AML-193 (cell line): ENCODE results near the gene CALN1.
A peak's percentile ranks its signal among the peaks of the same experiment; 100 is the strongest.

Source experiments
- DNase-seq, 2 experiments: peaks; one replicate each; lab custom pipeline; 2025; lab: John Stamatoyannopoulos, UW

The CALN1 gene

DNA sequence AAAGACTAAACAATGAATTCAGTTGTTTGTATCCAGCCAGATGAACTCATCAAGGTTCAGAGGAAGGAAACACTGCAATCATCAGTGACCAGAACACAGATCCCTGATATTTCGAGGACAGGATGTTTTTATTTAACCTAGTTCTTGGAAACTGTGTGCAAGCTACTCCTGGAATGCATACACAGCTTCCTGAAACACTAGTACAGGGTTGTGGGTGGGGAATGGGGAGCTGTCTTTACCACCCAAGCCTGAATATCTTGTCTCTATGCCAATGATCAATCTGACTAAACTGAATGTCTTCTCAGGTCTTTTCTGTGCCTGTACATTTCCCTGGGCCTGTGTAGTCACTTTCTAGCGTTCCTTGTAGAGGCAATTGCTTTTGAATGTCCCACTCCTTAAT is 374.6 kb downstream of the CALN1 start:
- no peak for DNase-seq

DNA sequence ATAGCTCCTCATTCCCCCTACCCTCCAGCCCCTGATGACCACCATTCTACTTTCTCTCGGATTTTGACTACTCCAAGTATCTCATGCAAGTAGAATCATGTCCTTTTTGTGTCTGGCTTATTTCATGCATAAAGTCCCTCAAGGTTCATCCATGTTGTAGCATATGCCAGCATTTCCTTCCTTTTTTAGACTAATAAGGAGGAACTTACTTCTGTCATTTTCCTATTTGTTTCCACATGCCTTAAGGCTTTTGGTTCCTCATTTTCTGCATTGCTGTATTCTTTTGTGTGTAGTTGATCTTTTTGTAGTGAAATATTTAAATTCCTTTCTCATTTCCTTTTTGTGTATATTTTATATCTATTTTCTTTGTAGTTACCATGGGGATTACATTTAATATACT is 376.9 kb downstream of the CALN1 start:
- DNase-seq = peak; percentile 3 to 10

DNA sequence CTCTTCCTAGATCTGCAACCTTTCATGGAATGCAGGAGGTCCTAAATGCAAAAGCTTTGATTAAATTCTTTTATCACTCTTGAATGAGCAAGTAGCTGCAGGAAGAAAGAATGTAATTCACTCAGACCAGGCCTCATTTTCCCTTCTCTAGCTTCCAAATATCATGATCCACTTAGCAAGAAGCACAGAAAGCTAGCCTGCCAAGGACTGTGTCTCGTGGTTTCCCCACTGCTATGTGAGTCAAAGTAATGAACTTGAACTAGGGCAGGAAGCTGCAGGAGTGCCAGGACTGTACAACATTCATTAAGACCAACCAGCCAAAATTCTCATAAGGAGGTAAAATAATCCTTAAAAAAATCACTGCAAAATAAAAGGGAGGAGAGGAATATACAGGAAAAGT is 379.2 kb downstream of the CALN1 start:
- DNase-seq = no peak

DNA sequence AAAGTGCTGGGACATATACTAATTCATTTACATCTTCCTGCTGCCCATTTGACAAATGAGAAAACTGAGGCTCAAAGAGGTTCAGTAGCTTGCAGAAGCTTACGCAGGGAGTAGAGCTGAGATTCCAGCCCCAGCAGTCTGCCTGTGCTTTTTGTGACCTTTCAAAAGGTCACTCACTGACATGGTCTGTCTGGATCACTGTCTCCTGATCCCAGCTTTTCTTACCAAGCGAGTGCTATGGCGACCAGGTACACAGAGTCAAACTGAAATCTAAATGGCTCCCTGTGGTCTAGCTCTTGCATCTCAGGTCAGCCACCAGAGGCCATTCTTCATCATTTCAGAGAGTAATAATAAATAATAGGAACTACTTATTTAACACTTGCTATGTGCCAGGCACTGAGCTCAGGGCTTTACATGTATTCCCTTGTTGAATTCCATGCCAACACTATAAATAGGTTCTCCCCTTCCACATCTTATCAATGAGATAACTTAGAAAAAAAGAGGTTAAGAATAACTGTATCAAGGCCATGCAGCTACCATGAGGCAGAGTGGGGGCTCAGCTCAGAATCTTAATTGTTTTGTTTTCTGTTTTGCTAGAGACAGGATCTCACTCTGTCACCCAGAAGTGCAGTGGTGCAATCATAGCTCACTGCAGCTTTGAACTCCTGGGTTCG is 381.0 kb downstream of the CALN1 start:
- no peak for DNase-seq

DNA sequence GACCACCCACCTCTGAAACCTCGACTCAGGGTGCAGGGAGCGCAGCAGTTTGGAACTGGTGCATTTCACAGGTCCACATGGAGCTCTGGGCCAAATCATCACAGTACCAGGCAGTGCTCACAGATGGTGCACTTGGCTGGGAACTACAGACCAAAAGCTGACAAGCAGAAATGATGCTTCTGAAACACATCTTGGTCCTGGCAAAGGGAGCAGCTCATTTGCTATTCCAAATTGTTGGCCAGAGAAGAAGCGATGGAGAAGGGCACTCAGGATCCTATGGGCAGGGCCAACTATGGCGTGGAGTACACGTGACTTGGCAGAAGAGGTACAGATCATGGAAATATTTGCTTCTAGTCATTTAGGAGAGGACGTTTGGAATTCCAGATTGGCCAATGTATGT is 383.9 kb downstream of the CALN1 start:
- no peak for DNase-seq

DNA sequence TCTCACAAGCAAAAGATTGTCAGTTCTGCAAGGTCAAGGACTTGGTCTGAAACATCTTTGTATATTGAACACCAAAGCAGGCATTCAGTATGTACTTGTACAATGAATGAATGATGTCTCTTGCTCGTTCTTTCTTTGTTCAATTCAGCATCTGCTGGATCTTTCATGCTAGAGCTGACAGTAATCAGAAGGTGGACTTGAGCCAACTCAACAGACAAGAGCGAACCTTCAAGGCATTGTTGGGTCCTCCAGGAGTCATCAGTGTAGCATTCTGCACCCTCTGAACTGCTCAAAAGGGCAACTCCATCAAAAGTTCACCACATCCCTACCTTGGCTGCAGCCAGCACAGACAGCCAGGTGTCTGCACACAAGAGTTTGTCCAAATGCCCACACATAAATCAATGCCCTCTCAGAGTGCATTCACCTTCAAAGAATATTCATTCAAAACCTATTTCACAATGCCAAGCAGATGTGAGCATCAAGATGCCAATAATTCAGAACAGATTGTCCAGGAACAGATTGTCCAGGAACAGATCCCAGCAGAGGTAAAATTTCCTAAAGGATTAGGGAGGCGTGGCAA is 386.7 kb downstream of the CALN1 start:
- no peak for DNase-seq

DNA sequence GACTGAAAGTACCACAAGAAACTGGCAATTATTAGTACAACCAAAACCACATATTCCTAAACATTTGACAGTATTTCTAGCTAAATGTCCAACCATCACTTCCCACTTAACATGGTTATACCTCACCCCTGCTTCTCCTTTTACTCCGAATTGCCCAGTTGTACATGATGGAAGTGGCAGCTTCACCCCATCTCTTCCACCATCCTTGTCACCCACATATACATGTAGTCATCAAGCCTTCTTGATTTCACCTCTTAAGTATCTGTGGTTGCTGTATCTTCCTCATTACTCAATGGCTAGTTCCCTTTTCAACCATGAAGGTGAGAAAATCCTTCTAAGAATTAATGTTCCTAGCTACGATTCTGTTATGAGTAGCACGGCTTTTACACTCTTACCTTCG is 388.2 kb downstream of the CALN1 start:
- no peak for DNase-seq

DNA sequence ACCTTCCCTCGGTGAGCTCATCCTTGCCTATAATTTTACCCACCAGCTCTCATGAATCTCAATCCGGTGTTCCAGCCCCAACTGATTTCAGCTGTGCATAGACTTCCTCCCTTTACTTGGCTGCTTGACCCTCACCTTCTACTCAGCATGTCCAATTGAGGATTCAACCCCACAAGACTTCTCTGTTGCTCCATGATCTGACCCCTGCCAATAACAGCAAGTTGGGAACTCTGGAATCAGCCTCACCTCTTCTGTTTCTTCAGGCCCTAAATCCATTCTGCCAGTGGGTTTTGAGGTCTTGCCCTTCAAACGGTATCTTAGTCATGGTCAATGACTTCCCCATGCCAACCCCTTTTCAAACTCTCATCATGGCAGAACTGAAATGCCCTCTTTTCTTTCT is 390.4 kb downstream of the CALN1 start:
- no peak for DNase-seq

DNA sequence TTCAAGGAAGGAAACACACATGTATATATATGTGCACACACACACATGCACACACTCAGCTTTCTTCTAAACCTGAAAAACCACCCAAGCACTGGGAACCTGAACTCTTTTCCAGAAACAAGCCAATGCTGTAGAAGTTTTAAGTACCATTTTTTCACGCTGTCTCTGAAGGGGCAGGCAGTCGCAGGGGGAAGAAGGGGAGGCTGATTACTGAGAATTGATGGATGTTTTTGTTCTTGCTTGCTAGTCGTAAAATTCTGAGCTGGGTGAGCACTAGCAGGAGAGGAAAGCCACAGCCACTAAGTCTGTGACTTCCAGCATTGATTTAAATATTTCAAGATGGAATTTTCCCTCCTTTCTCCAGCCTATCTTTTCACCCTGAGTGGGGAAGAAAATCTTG is 391.8 kb downstream of the CALN1 start:
- DNase-seq = no peak

DNA sequence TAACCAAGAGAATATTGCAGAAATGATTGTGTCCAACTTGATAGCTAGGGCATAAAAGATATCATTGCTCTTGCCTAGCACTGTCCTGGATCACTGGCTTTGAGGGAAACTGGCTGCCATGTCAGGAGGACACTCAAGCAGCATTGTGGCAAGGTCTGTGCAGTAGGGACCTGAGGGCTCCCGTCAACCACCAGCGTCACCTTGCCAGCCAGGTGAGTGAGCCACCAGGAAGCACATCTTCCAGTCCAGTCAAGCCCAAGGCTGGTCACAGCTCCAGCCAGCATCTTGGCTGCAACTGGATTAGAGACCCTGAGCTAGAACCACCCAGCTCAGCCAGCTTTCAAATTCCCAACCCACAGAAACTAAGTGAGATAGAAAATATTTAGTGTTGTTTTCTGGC is 392.7 kb downstream of the CALN1 start:
- no peak for DNase-seq

DNA sequence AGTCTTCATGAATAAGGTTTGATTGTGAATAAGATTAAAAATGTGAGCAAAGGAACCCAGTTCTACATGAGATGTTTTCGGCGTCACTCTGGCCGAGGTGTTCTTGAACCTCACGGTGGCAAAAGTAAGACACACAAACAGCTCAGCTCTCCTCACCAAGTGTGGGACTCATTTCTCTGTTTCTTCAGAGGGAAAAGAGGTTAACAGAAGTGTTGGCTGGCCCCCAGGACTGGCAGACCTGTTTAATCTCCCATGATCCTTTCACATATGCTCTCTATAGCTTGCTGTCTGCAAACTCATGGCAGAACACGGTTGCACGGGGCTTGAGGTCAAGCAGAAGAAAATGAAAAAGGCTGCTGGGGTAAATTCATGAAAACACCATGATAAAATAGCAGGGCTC is 394.4 kb downstream of the CALN1 start:
- no peak for DNase-seq

DNA sequence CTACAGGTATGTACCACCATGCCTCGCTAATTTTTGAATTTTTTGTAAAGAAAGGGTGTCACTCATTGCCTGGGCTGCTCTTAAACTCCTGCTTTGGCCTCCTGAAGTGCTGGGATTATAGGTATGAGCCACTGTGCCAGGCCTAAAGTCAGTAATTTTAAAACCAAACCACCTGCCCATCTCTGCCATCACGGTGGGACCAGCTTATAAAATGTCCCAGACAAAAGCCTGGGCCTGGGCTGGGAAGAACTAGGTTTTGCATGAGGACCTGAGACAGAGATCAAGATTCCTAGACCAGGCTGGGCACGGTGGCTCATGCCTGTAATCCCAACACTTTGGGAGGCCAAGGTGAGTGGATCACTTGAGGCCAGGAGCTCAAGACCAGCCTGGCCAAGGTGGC is 395.6 kb downstream of the CALN1 start:
- DNase-seq = no peak

DNA sequence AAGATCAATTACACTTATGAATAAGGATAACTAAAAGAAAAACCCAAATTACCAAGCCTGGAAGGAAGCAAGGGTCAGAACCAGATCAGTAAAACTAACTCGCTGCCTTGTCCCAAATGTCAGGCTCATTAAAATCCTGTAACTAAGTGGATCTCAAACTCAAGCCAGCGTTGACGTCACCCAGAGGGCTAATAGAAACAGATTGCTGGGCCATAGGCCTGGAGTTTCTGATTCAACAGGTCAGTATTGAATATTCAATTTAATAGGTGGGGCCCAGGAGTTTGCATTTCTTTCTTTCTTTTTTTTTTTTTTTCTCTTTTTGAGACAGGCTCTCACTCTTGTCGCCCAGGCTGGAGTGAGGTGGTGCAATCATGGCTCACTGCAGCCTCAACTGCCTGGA is 397.0 kb downstream of the CALN1 start:
- DNase-seq = no peak

DNA sequence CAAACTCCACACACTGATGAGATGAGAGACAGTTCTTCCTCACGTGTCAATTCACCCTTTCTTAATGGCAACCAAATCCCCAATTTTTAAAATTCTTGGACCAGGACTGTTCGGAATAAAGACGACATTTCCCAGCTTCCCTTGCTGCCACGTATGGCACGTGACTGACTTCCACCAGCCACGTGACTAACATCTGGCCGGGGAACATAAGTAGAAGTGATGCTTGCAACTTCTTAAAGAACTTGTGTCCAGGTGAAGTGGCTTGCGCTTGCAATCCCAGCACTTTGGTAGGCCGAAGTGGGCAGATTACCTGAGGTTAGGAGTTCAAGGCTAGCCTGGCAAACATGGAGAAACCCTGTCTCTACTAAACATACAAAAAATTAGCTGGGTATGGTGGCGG is 405.1 kb downstream of the CALN1 start:
- DNase-seq = no peak

DNA sequence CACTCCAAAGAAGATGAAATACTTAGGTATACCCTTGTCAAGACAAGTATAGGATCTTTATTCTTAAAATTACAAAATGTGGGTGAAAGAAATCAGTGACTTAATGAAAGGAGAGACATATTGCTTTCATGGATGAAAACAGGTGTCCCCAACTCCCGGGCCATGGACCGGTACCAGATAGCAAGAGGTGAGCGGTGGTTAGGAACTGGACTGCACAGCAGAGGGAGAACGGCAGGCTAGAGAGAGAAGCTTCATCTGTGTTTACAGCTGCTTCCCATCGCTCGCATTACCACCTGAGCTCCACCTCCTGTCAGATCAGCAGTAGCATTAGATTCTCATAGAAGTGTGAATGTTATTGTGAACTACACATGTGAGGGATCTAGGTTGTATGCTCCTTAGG is 408.9 kb downstream of the CALN1 start:
- no peak for DNase-seq

DNA sequence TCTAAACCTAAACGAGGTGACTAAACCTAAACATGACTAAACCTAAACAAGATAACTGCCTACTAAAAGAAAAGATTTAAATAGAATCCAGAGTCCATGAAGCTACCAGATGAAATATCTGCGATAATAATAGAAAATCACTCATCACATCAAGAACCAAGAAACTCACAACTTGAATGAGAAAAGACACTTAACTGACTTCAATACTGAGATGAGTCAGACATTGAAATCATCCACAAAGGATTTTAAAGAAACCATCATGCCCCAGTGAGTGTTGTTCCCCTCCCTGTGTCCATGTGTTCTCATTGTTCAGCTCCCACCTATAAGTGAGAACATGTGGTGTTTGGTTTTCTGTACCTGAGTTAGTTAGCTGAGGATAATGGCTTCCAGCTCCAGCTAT is 416.0 kb downstream of the CALN1 start:
- DNase-seq = no peak

DNA sequence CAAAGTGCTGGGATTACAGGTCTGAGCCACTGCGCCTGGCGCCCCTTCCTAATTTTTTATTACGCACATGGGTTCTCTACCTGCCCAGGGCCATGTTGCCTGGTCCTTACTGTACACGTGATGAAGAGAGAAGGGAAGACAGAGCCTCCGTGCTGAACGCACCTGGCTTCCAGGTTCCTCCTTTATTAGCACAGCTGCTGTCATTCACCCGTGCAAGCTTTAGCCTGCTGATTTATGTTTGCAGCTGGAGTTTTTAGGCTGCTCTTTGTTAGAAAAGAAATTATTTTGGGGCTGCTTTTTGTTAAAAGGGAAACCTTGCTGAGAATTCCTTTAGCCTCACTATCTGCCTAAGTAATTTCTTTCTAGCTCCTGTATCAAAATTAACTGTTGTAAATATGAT is 417.0 kb downstream of the CALN1 start:
- no peak for DNase-seq

DNA sequence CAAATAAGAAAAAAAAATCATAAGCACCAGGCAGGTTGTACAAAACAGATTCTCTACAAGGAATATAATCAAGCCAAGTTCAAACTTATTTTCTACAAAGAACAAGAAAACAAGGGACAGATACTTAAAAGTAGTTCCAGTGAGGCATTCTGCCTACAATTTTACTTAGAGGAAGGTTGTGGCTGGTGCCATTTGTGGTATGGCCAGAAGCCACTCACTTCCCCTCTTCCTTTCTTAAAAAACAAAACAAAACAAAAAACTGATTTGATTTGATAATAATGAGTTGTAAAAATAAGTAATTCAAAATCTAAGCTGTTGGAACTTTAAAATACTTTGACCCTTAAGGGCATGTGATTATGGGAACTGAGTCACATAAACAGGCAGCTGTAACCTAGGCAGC is 420.6 kb downstream of the CALN1 start:
- DNase-seq = no peak

DNA sequence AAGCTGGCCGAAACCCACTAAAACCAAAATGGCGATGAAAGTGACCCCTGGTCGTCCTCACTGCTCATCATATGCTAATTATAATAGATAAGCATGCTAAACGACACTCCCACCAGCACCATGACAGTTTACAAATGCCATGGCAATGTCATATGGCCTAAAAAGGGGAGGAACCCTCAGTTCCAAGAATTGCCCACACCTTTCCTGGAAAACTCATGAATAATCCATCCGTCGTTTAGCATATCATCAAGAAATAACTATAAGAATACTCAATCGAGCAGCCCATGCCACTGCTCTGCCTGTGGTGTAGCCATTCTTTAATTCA is 422.0 kb downstream of the CALN1 start:
- no peak for DNase-seq

DNA sequence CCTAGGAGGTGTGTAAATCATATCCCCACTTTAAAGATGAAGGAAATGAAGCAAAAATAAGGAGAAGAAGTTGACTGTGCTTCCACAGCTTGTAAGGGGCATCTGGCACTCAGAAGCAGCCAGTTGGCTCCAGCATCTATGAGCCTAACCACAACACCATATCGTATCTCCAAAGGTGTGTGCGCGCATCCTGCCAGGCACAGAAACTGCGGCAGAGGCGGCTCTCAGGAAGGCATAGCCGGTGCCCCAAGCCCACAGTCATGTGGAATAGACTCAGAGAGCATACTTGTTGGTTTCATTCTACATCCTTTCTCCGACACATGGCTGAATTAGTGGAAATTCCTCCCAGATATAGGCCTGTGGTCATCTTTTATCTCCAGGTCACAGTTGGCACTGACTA is 423.9 kb downstream of the CALN1 start:
- no peak for DNase-seq

DNA sequence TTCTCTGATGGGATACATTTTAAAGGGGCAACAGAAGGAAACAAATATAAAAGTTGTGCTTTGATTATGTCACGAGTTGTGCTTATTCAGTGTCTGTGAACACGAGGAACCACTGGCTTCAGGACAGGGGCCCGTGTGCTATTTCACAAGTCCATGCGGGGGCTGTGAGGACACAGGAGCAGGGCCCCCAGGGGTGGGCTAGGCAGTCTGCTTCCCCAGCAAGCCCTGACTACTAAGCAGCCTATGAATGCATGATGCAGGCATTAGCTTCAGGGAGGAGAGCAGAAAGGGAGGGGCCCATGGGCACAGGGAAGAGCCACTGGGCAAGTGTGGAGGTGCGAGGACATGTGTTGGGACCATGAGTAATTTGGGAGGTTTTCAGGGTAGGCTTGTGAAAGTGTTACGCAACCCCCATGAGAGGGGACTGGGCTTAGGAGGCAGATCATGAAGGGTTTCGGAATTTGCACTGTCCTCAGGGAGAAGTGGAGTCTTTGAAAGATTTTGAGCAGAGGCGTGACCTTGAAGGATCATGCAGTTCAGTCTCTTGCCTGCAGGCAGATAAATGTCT is 424.9 kb downstream of the CALN1 start:
- no peak for DNase-seq

DNA sequence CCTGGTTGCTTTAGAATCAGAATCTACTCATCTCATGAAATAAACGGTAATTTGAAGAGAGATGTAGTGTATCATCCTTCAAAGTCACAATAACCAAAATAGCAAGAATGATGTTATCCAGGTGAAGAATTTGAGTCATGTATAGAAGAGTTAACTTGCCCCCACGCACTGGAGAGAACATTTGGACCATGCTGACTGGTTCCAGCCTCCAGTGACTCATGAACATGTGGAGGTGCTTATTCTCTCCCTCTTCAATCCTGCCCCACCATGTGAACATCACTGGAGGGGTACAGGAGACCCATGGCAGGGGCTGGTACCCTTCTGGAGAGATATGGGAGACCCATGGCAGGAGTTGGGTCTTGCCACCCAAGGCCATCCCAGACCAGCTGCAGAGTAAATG is 427.8 kb downstream of the CALN1 start:
- DNase-seq = no peak

DNA sequence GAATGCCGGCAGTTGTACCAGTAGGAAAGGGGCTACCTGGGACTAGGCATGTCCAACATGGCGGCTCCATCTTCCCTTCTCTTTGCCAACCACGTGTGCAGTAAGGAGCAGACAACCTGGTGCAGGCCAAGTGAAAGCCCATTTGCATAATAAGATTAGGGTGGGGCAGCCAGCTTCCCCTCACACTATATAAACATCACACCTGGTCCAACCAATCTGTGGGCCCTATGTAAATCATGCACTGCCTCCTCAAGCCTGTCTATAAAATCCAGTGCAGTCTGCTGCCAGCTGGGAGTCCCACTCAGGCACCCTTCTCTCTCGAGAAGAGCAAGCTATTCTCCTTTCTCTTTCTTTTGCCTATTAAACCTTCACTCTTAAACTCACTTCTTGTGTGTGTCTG is 429.3 kb downstream of the CALN1 start:
- DNase-seq = no peak

DNA sequence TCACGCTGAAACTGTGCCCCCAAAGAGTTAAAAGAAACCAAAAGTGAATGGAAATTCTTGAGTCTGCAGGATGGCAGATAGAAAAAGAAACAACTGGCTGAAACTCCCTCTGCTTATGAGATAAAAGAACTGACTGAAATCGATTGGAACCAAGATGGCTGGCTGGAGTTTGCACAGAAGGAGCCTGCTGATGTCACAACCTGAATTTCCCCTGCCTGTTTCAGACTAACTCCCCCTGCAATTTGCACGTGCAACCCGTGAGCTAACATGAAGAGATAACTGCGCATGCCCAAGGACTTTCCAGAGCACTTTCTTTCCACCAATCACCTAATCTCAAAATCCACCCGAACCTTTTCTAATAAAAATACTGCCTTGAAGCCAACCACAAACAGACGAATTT is 435.5 kb downstream of the CALN1 start:
- DNase-seq = no peak
